ENCODE data around the gene NOX5.

GRCh38 chr15:69021895-69022294 lies 7.4 kb downstream of the NOX5 start:
- TF ChIP-seq CTCF (conservative IDR thresholded peaks at IDR 0.05; ENCODE audit: low read length) = no peak
- TF ChIP-seq EZH2phosphoT487 (IDR thresholded peaks at IDR 0.05; ENCODE audit: borderline replicate concordance, low read depth, low read length) = no peak

All from OCI-LY7 (cell line).